H1 (cell line): Measurements from ENCODE around the gene TTC28. TPM values are rescaled to one million over a fixed set of nuclear protein-coding genes. Genes with fewer than 3 reads are reported as not detected.

Experiments used
- FOSL1 ChIP-seq: IDR thresholded peaks from 2 replicates; pipeline ENCODE4 v1.6.1; 2011; ENCODE audit warnings: mild to moderate bottlenecking, low read depth, low read length, moderate library complexity; ENCODE audit not compliant: insufficient read depth
- GABPA ChIP-seq: IDR thresholded peaks from 2 replicates; pipeline ENCODE4 v1.6.1; 2011; ENCODE audit warnings: mild to moderate bottlenecking, low read length, moderate library complexity, borderline replicate concordance; ENCODE audit not compliant: insufficient read depth
- KDM4A ChIP-seq: IDR thresholded peaks from one replicate; pipeline ENCODE4 v1.7.1; 2012; ENCODE audit warnings: low read depth, mild to moderate bottlenecking, moderate library complexity, low read length, inconsistent platforms; ENCODE audit not compliant: severe bottlenecking
- RAD21 ChIP-seq, 2 experiments: IDR thresholded peaks in 1 of 2; conservative IDR thresholded peaks in 1 of 2; 2 replicates each; pipeline ENCODE4 v1.6.1; 2011; ENCODE audit warnings: low read depth in 2 of 2, low read length in 2 of 2, improper control_type of control experiment in 1 of 2, inconsistent platforms in 1 of 2, mild to moderate bottlenecking in 1 of 2, moderate library complexity in 1 of 2
- SP4 ChIP-seq: IDR thresholded peaks from 2 replicates; pipeline ENCODE4 v1.6.1; 2012; ENCODE audit warnings: low read length, inconsistent platforms
- polyA plus RNA-seq, 7 experiments: library from polyadenylated mRNA; depleted of rRNA in 3 of 7; stranded (reverse) in 5 of 7; unstranded in 2 of 7; fragments of >200 nt in 5 of 7; fragments of 200-250 nt in 2 of 7; gene quantifications; 1 replicate in 5 of 7; 2 replicates in 1 of 7; 4 replicates in 1 of 7; pipeline versions ENCODE4 v1.2.1 to v1.2.3, GENCODE V29; 2011 to 2013; ENCODE audit warnings: missing spikeins in 2 of 7, mixed read lengths in 2 of 7
- total RNA-seq: library from RNA; stranded (reverse); fragmentation: NEBNext Ultra II Directional; extraction: Animal tissue kit (Norgen Biotek cat#: 25700); gene quantifications from 2 replicates; pipeline ENCODE4 v1.2.1, GENCODE V29; 2021

TTC28 gene
- total and polyA plus RNA-seq, 2 of the 8 experiments (the other 6 are each of a cell fraction or from before 2014, with no cell fraction given), result 2.6 to 12.6 TPM

DNA sequence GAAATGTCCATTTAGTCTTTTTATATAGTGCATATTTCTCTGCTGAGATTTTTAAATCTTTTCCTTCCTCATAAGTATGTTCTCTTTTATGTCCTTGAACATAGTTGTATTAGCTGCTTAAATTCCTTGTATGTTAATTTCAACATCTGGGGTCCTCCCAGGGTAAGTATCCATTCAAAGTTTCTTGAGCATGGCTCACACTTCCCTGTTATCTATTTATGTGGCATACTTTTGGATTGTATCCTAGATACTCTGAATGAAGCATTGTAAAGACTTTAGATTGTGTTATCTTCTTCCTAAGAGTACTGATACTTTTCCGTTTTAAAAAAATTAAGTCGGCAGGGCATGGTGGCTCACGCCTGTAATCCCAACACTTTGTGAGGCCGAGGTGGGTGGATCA is 732.2 kb downstream of the TTC28 start (continued):
- TF ChIP-seq GABPA (no peak), SP4 (no peak), FOSL1 (no peak), RAD21 (IDR thresholded peaks at IDR 0.05 in 1 of 2, conservative IDR thresholded peaks at IDR 0.05 in 1 of 2; ENCODE audit: low read depth in 2 of 2, low read length in 2 of 2) (no peak), KDM4A (no peak)
